22Rv1 (cell line): Measurements from ENCODE around the gene ANGPTL8.

Source experiments
- H3K27ac ChIP-seq: fragments of 450-650 bp; 2 replicates; pipeline ENCODE4 v1.5.1; 2017
- ZFX ChIP-seq: fragments of 450-650 bp; IDR thresholded peaks from 2 replicates; pipeline ENCODE4 v1.6.1; 2017; ENCODE audit warnings: antibody characterized with exemption, borderline replicate concordance
- TF ChIP-seq, protein P1 (sequence below): fragments of 450-650 bp; IDR thresholded peaks from 2 replicates; pipeline ENCODE4 v1.5.1; 2017; ENCODE audit warnings: mild to moderate bottlenecking

ANGPTL8 gene

GRCh38 chr19:11200015-11200574 lies 39.3 kb upstream of the ANGPTL8 start:
- H3K27ac ChIP-seq, result peak overlapping the region; percentile 95
- TF ChIP-seq, protein P1, sequence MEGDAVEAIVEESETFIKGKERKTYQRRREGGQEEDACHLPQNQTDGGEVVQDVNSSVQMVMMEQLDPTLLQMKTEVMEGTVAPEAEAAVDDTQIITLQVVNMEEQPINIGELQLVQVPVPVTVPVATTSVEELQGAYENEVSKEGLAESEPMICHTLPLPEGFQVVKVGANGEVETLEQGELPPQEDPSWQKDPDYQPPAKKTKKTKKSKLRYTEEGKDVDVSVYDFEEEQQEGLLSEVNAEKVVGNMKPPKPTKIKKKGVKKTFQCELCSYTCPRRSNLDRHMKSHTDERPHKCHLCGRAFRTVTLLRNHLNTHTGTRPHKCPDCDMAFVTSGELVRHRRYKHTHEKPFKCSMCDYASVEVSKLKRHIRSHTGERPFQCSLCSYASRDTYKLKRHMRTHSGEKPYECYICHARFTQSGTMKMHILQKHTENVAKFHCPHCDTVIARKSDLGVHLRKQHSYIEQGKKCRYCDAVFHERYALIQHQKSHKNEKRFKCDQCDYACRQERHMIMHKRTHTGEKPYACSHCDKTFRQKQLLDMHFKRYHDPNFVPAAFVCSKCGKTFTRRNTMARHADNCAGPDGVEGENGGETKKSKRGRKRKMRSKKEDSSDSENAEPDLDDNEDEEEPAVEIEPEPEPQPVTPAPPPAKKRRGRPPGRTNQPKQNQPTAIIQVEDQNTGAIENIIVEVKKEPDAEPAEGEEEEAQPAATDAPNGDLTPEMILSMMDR, result no peak
- TF ChIP-seq ZFX, result no peak

- no peak overlapping the region for H3K27ac ChIP-seq
- TF ChIP-seq, protein P1, result no peak
- no peak for TF ChIP-seq ZFX
These were observed 38.5 kb upstream of the ANGPTL8 start for GRCh38 chr19:11200931-11201330.

- TF ChIP-seq ZFX, result no peak
- TF ChIP-seq, protein P1, result no peak
- no peak overlapping the region for H3K27ac ChIP-seq
These were observed 37.6 kb upstream of the ANGPTL8 start for GRCh38 chr19:11201791-11202190.

DNA sequence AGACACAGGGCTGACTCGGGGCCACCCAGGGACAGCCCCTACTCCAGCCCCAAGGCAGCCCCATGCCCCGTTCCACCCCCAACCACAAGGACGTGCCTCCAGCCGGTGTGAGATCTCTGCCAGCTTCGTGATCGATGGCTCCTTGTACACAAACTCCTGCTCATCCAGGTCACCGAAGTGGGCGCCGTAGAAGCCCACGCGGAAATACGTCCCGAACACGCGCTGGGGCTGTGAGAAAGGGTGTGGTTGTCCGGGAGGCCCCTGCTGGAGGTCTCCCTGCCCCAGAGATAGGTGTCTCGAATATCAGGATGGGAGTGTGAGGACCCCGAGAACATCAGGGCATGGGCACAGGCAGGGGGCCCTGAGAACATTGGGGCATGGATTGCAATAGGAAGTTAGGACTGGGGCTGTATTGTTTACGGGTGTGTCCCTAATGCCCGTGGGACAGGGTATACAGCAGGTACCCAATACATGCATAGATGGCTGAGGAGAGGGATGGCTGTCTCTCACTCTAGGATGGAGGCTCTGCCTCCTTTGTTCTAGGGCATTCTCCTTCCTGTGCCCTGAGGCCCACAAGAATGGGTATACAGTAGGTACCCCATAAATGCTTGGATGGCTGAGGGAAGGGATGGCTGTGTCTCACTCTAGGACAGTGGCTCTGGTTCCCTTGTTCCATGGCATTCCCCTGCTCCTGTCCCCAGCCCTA lies 36.8 kb upstream of the ANGPTL8 start:
- TF ChIP-seq ZFX, result no peak
- TF ChIP-seq, protein P1, result no peak
- H3K27ac ChIP-seq, result no peak overlapping the region

GRCh38 chr19:11203194-11204075 lies 36.0 kb upstream of the ANGPTL8 start:
- TF ChIP-seq ZFX, result no peak
- TF ChIP-seq, protein P1, result peak; percentile 80
- H3K27ac ChIP-seq, result no peak overlapping the region

DNA sequence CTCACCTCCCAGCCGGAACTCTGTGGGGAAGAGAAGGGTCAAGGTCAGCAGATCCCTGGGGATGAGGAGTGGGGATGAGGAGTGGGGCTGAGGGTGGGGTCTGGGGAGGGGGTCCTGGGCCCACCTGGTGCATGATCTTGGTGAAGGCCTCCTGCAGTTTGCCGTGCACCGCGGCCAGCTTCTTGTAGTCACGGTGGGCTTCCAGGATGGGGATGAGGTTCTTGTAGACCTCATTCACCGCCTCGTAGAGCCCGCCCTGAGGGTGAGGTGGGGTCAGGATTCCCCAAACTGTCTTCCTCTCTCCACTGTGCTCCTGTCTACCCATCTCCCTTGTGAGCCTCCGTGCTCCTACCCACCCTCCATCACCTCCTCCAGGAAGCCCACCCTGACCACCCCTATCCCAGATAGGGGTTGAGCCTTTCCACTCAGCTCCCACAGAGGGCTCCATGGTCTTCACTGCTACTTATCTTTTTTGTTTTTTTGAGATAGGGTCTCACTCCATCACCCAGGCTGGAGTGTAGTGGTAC lies 35.3 kb upstream of the ANGPTL8 start:
- H3K27ac ChIP-seq, result no peak overlapping the region
- no peak for TF ChIP-seq ZFX
- TF ChIP-seq, protein P1, result peak; percentile 41
